GM11168 (cell line): ENCODE data around the gene CBFA2T2.
"Not testable (repeated sequence)": the region's sequence is repeated elsewhere in the genome, so short reads cannot be mapped to it uniquely, and the experiment has no call there.

ENCODE experiments used
- in situ Hi-C: fragments of 300-500 bp; cut with MboI; formaldehyde crosslinking; loops from one replicate; pipeline ENCODE4 v1.12.0; 2022; ENCODE audit warnings: low sequenced_read_pairs; ENCODE audit not compliant: unreplicated experiment

Gene CBFA2T2

GRCh38 chr20:33686100-33686983 is 196.4 kb downstream of the CBFA2T2 start, which contains the start of gene E2F1:
Gene E2F1 (minus strand): TSS chr20:33686385. CDS start chr20:33686264, 121 bp downstream.
- in situ Hi-C loops, result no loop called here

- in situ Hi-C loops, result no loop called here
Observed at GRCh38 chr20:33686984-33687366, 197.1 kb downstream of the CBFA2T2 start.

GRCh38 chr20:33687370-33687915 is 197.5 kb downstream of the CBFA2T2 start:
- in situ Hi-C loops, result no loop called here

GRCh38 chr20:33687993-33688937 is 198.4 kb downstream of the CBFA2T2 start:
- in situ Hi-C loops, result no loop called here

GRCh38 chr20:33688938-33689424 is 199.1 kb downstream of the CBFA2T2 start:
- in situ Hi-C loops, result no loop called here

- in situ Hi-C loops, result no loop called here
Observed at GRCh38 chr20:33689493-33689892, 199.6 kb downstream of the CBFA2T2 start.

GRCh38 chr20:33689973-33690372 is 200.1 kb downstream of the CBFA2T2 start:
- in situ Hi-C loops, result no loop called here

GRCh38 chr20:33693289-33693688 is 203.4 kb downstream of the CBFA2T2 start:
- in situ Hi-C loops, result no loop called here

GRCh38 chr20:33693741-33694638 is 204.1 kb downstream of the CBFA2T2 start:
- in situ Hi-C loops, result no loop called here

- in situ Hi-C loops, result no loop called here
Observed at GRCh38 chr20:33694639-33695012, 204.7 kb downstream of the CBFA2T2 start.

GRCh38 chr20:33696448-33696847 is 206.6 kb downstream of the CBFA2T2 start:
- in situ Hi-C loops, result no loop called here

- in situ Hi-C loops, result no loop called here
Observed at GRCh38 chr20:33697129-33697528, 207.2 kb downstream of the CBFA2T2 start.

GRCh38 chr20:33698966-33699365 is 209.1 kb downstream of the CBFA2T2 start:
- in situ Hi-C loops, result not testable (repeated sequence)
